Adrenal gland (tissue), 12 donors: ENCODE results near the gene KRTAP12-3. TPM values are rescaled to one million over a fixed set of nuclear protein-coding genes. Genes with fewer than 3 reads are reported as not detected.
"Not testable (repeated sequence)": the region's sequence is repeated elsewhere in the genome, so short reads cannot be mapped to it uniquely, and the experiment has no call there.

Experiments
- DNase-seq, 7 donors: peaks; one replicate each; pipeline ENCODE4 v3.0.0-alpha.2; 2019 to 2020
- H3K27ac ChIP-seq, 5 donors: fragments of 200-600 bp; sonication (generic) in 4 of 5; 1 replicate in 3 of 5; 2 replicates in 2 of 5; pipeline versions ENCODE4 v1.5.1 to v1.8.0; 2016 to 2020; ENCODE audit warnings: mild to moderate bottlenecking in 1 of 5
- H3K27me3 ChIP-seq: fragments of 200-600 bp; 2 replicates; pipeline ENCODE4 v1.8.0; 2021
- H3K36me3 ChIP-seq, 2 donors: fragments of 200-600 bp; replicated peaks in 1 of 2; 1 replicate in 1 of 2; 2 replicates in 1 of 2; pipeline versions ENCODE4 v1.5.1 to v1.8.0; 2018 to 2022
- H3K4me1 ChIP-seq, 2 donors: fragments of 200-600 bp; replicated peaks in 1 of 2; 1 replicate in 1 of 2; 2 replicates in 1 of 2; pipeline versions ENCODE4 v1.5.1 to v1.8.0; 2018 to 2021
- H3K4me3 ChIP-seq, 4 donors: fragments of 200-600 bp; sonication (generic) in 3 of 4; one replicate each; pipeline ENCODE4 v1.5.1; 2016 to 2018
- H3K9me3 ChIP-seq, 3 donors: fragments of 200-600 bp; sonication (generic) in 1 of 3; replicated peaks in 1 of 3; 1 replicate in 2 of 3; 2 replicates in 1 of 3; pipeline versions ENCODE4 v1.5.1 to v1.8.0; 2016 to 2021
- POLR2A ChIP-seq, 2 donors: fragments of 450-650 bp; IDR thresholded peaks; one replicate each; pipeline ENCODE4 v1.6.1; 2017; ENCODE audit warnings: antibody characterized with exemption in 2 of 2, mild to moderate bottlenecking in 2 of 2, moderate library complexity in 1 of 2
- WGBS, 4 donors: extraction: QIAGEN DNeasy Blood & Tissue Kit in 2 of 4; methylation state at CpG; one replicate each; pipeline versions ENCODE4 v1.1.5 to v1.1.7; 2013 to 2017; 5-methylcytosine and 5-hydroxymethylcytosine counted together
- intact Hi-C, 2 donors: fragments of 100-400 bp; cut with DNase I; formaldehyde crosslinking; loops; one replicate each; pipeline versions ENCODE4 v1.14.1 to v1.15.0; 2022 to 2023
- polyA plus RNA-seq, 3 donors: library from polyadenylated mRNA; stranded (reverse); fragments of 200-250 nt in 2 of 3; fragments of 350-450 nt in 1 of 3; fragmentation: Illumina TruSeq in 1 of 3; extraction: RNeasy Lipid Tissue Mini Kit (QIAGEN cat#74804) in 1 of 3; gene quantifications; one replicate each; pipeline ENCODE4 v1.2.3, GENCODE V29; 2013 to 2014
- total RNA-seq, 9 donors: library from RNA; depleted of rRNA in 4 of 9; stranded (reverse); fragments of >200 nt in 4 of 9; fragments of 120-200 nt in 1 of 9; fragmentation: NEBNext Ultra II Directional in 1 of 9; extraction: Animal tissue kit (Norgen Biotek cat#: 25700) in 1 of 9; gene quantifications; one replicate each; pipeline versions ENCODE4 v1.1.0 to v1.2.4, GENCODE V29; 2013 to 2023
- TF ChIP-seq, protein P1 (sequence below), 6 experiments: fragments of 450-650 bp in 4 of 6; fragments of 200-600 bp in 2 of 6; sonication (generic) in 1 of 6; IDR thresholded peaks; 1 replicate in 5 of 6; 2 replicates in 1 of 6; pipeline versions ENCODE4 v1.5.1 to v1.8.0; 2016 to 2021; ENCODE audit warnings: antibody characterized with exemption in 6 of 6, mild to moderate bottlenecking in 2 of 6, moderate library complexity in 1 of 6
- donor health status: healthy with polysubstance abuse.
- donor health status: Bipolar disorder and iron deficiency.
- donor health status: DM: yes; HTN: yes; CAD: no.
- donor health status: DM: no; HTN: no; CAD: no.
- donor health status: DM: no; HTN: no; CAD: no.
- donor health status: DM: yes; HTN: yes; CAD: no.

KRTAP12-3 gene
- total and polyA plus RNA-seq, 12 donors: not detected

DNA sequence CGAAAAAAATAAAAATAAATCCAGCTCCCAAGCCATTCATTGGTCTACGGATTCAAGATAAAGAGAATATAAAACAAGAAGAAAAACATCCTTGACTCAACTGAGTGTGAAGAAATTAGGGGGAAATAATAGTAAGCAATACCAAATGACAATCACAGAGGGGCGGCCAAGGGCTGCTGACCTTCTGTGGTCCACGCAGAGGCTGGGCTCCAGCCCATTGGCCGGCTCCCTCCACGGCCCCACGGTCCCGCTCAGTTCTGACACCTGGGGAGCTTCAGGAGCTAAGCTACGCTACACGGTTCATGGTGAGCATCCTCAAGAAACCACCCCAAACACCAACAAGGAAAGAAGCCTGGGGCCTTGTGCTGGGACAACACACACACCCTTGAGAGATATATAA, 38.8 kb downstream of the KRTAP12-3 start:
- intact Hi-C loops: no loop called here
- Histone ChIP-seq H3K4me3 (no peak overlapping the region), H3K27ac (no peak overlapping the region), H3K9me3 (no peaks in the 10 kb centered on the region), H3K27me3 (peaks cover 26% of the 10 kb centered on the region), H3K4me1 (no peaks in the 10 kb centered on the region), H3K36me3 (no peaks in the 10 kb centered on the region)
- 59 to 71% (median 68%) methylated on average over 6 to 10 of the region's 10 CpGs for WGBS, 4 donors
- TF ChIP-seq POLR2A (IDR thresholded peaks at IDR 0.05): no peak
- TF ChIP-seq, protein P1, sequence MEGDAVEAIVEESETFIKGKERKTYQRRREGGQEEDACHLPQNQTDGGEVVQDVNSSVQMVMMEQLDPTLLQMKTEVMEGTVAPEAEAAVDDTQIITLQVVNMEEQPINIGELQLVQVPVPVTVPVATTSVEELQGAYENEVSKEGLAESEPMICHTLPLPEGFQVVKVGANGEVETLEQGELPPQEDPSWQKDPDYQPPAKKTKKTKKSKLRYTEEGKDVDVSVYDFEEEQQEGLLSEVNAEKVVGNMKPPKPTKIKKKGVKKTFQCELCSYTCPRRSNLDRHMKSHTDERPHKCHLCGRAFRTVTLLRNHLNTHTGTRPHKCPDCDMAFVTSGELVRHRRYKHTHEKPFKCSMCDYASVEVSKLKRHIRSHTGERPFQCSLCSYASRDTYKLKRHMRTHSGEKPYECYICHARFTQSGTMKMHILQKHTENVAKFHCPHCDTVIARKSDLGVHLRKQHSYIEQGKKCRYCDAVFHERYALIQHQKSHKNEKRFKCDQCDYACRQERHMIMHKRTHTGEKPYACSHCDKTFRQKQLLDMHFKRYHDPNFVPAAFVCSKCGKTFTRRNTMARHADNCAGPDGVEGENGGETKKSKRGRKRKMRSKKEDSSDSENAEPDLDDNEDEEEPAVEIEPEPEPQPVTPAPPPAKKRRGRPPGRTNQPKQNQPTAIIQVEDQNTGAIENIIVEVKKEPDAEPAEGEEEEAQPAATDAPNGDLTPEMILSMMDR (IDR thresholded peaks at IDR 0.05): no peak
- DNase-seq: peak in 1 of 7 donors; percentile 7

DNA sequence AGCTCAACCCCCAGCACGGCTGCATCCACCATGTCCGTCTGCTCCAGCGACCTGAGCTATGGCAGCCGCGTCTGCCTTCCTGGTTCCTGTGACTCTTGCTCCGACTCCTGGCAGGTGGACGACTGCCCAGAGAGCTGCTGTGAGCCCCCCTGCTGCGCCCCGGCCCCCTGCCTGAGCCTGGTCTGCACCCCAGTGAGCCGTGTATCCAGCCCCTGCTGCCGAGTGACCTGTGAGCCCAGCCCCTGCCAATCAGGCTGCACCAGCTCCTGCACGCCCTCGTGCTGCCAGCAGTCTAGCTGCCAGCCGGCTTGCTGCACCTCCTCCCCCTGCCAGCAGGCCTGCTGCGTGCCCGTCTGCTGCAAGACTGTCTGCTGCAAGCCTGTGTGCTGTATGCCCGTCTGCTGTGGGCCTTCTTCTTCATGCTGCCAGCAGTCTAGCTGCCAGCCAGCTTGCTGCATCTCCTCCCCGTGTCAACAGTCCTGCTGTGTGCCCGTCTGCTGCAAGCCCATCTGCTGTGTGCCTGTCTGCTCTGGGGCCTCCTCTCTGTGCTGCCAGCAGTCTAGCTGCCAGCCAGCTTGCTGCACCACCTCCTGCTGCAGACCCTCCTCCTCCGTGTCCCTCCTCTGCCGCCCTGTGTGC, 39.6 kb downstream of the KRTAP12-3 start, which contains the start of gene KRTAP10-12:
Gene KRTAP10-12, plus strand, starts transcription at position 1 of the 639 bp plus-strand sequence. Its CDS starts 30 bp downstream, at position 31.
- H3K9me3 ChIP-seq, H3K27ac ChIP-seq, H3K4me1 ChIP-seq, H3K36me3 ChIP-seq, H3K4me3 ChIP-seq, intact Hi-C loops: not testable (repeated sequence)
- DNase-seq: peak in 1 of 7 donors; percentile 14
- peaks cover 32% of the 10 kb centered on the region for H3K27me3 ChIP-seq
- WGBS, 4 donors: 28 to 43% (median 37%) methylated on average over 9 to 21 of the region's 21 CpGs

DNA sequence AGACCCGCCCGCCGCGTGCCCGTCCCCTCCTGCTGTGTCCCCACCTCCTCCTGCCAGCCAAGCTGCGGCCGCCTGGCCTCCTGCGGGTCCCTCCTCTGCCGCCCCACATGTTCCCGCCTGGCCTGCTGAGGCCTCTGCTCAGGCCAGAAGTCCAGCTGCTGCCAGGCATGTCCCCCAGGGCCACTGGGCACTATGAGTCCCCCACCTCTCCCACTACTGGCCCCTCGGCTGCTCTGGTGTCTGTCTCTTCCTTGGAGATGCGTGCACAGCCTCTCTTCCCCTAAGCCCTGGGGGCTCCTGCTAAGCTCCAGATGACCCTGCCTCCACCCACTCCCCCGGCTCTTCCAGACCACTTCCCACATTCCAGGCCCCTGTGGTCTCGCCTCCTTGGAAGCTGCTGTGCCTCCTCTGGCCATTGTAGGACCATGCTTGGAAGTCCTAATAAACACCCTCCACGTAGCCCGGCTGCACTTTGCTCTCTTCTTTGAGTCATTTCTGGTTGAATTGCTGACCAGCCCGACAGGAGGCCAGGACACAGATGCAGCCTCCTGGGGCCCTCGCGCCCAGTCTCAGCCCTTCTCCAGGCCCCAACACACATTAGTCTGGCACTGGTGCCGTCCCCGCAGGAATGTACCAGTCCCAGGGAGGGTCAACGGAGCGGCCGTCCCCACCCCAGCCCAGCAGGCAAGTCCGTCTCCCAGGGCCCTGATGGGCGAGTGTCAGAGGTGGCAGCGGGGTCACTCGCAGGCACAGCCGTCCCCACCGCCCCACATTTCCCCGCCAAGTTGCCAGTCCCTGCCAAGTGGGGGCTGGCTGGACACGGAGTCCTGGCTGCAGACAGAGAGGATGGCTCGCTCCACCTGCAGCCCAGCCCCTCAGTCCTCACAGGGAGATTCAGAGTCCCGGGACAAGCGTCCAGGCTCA, 40.3 kb downstream of the KRTAP12-3 start:
- peak in 1 of 7 donors; percentile 39 for DNase-seq
- H3K4me3 ChIP-seq: no peak overlapping the region
- peaks cover 39% of the 10 kb centered on the region for H3K27me3 ChIP-seq
- no peaks in the 10 kb centered on the region for H3K4me1 ChIP-seq
- intact Hi-C loops: no loop called here
- H3K36me3 ChIP-seq: no peaks in the 10 kb centered on the region
- WGBS, 4 donors: 22 to 52% (median 31%) methylated on average over 16 to 35 of the region's 35 CpGs
- TF ChIP-seq, protein P1 (IDR thresholded peaks at IDR 0.05): no peak
- no peak for TF ChIP-seq POLR2A (IDR thresholded peaks at IDR 0.05)
- no peak overlapping the region for H3K27ac ChIP-seq
- H3K9me3 ChIP-seq: no peaks in the 10 kb centered on the region

DNA sequence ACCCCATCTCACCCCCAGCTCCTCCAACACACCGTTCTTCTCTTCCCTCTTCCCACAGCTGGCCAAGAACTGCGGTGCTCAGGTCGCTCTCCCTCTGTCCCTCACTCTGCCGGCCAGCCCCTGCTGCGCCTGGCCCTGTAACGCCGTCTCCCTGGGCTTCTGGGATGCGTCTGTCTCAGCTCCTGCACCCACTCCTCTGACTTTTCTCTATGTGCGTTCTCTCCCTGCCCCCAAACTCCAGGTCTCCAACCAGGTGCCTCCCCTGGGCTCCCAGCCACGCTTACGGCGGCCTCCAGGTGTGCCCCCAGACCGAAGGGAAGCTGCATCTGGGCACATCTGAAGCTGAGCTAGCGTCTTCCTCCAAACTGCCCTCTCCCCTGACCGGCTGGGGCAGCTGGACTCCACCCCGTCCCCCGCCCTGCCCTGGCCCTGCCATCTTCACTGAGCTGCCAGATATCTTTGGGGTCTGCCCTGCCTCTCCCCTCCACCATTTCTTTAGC, 41.8 kb downstream of the KRTAP12-3 start:
- Histone ChIP-seq H3K27me3 (peaks cover 54% of the 10 kb centered on the region), H3K4me1 (no peaks in the 10 kb centered on the region), H3K9me3 (no peaks in the 10 kb centered on the region), H3K4me3 (no peak overlapping the region), H3K36me3 (no peaks in the 10 kb centered on the region), H3K27ac (no peak overlapping the region)
- intact Hi-C loops: no loop called here
- no peak for TF ChIP-seq POLR2A (IDR thresholded peaks at IDR 0.05)
- TF ChIP-seq, protein P1 (IDR thresholded peaks at IDR 0.05): no peak
- peak in 1 of 7 donors; percentile 28 for DNase-seq
- WGBS, 4 donors: 34 to 55% (median 51%) methylated on average over 16 to 17 of the region's 17 CpGs
